Fibroblast of skin of back (primary cell): Measurements from ENCODE around the gene CLDN12. TPM values are rescaled to one million over a fixed set of nuclear protein-coding genes. Genes with fewer than 3 reads are reported as not detected.

Experiments used
- DNase-seq: peaks from one replicate; pipeline ENCODE4 v3.0.0-alpha.2; 2013
- polyA plus RNA-seq, 2 experiments: library from polyadenylated mRNA; unstranded; fragments of 120-200 nt; gene quantifications; one replicate each; pipeline ENCODE4 v1.2.1, GENCODE V29; 2013; ENCODE audit not compliant: insufficient read length in 2 of 2

Gene CLDN12
- 17.9 TPM for polyA plus RNA-seq (2013, experiment 1 of 2; ENCODE audit: insufficient read length)
- polyA plus RNA-seq (2013, experiment 2 of 2; ENCODE audit: insufficient read length), result 17.3 TPM

DNA sequence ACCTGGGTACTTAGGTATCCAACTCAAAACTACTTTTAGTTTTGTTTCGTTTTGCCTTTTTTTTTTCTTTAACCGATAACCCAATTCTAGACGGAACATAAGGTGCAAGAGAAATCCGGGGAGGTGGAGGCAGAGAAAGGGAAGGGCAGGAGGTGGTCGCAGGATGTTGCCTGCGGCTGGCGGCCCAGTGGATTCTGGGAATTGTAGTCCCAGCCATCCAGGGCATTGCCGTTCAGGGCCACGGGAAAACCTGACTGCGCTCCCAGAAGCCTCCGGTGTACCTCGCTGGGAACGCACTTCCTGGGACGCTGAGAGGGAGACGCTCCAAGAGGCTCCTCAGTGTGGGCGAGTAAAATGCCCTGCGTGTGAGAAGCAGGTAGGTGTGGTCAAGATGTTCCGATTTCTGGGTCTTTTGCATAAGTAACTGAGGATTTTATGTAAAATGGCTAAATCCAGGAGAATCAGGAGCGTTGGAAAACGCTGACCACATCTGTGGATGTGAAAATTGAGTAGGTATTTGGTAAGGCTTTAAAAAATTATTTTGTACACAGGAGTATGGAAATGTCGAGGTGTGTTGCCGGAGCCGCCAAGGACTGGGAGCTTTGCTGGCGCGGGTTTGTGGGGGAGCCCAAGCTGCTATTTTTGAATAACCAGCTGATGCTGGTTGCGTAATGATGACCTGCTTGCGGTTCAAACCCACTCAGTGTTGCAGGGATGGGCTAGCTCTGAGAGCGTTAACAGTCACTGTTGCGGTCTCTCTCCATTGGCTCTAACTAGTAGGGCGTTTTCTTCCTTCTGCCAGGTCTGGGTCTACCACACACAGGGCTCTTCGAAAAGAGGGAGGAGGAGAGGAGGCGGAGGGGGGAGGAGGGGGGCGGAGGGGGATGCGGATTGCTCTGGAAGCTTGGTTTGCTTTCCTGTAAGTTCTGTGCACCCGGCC lies at the start of gene CLDN12:
Gene CLDN12 (plus strand): TSS at position 288 of the 940 bp plus-strand sequence. CDS start 9,216 bp downstream, outside the sequence.
- DNase-seq, result peak; percentile 89

GRCh38 chr7:90383422-90383821 lies 19.8 kb upstream of the CLDN12 start:
- peak; percentile 88 for DNase-seq

GRCh38 chr7:90383861-90384260 lies 19.4 kb upstream of the CLDN12 start:
- DNase-seq, result peak; percentile 75

DNA sequence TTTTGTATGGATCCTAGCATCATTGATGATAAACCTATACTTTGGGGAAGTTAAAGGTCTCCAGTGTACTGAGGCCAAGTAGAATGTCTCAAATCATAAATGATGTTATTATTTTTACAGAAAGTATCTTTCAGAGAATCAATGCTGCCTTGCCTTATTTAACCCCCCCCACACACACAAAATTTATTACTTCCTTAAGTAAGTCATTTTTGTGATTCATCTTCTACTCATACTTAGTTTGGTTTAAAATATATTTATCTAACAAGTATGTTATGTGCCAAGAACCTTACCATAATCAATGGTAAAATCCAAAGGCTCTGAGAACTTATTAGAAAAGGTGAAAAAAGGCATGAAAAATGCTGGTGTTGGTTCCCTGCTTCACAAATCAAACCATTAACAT lies 18.8 kb upstream of the CLDN12 start:
- DNase-seq, result peak; percentile 54

GRCh38 chr7:90387470-90388240 lies 15.6 kb upstream of the CLDN12 start:
- peak; percentile 27 for DNase-seq

- no peak for DNase-seq
These were observed 12.3 kb upstream of the CLDN12 start for GRCh38 chr7:90390926-90391325.

DNA sequence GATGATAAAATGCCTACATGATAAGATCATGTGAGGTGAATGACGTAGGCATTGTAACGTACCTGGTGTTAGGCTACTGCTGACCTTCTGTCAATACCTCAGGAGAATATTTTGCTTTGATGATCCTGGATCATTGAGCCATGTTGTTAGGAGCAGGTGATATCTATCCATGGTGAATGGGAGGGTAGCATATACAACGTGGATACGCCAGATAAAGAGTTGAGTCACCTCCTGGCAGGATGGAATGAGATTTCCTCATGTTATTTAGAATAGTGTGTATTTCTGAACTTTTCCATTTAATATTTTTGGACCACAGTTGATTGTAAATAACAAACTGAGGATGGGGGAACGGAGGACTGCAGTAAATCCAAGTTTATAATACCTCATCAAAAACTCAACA lies 11.8 kb upstream of the CLDN12 start:
- no peak for DNase-seq

DNA sequence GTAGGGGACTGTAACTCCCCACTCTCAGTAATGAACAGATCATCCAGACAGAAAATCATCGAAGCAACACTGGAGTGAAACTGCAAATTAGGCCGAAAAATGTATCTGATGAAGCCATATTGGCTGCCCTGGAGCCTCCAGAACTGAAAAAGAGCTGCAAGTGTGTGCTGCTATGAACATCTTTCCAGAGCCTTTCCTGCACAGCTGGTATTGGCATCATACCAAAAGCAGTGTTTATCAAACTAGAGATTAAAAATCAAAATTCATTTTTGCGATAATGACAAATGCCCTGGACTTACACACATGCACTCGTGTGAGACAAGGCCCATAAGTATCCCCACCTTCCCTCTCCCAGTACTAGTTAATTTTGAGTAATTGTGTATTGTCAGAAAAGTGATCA lies 6.8 kb upstream of the CLDN12 start:
- DNase-seq, result no peak

- DNase-seq, result no peak
These were observed 1.3 kb upstream of the CLDN12 start for GRCh38 chr7:90401989-90402388.

GRCh38 chr7:90402785-90403173 lies 482 bp upstream of the CLDN12 start:
- DNase-seq, result no peak

- DNase-seq, result peak; percentile 46
These were observed 1.5 kb downstream of the CLDN12 start for GRCh38 chr7:90404777-90405176.

DNA sequence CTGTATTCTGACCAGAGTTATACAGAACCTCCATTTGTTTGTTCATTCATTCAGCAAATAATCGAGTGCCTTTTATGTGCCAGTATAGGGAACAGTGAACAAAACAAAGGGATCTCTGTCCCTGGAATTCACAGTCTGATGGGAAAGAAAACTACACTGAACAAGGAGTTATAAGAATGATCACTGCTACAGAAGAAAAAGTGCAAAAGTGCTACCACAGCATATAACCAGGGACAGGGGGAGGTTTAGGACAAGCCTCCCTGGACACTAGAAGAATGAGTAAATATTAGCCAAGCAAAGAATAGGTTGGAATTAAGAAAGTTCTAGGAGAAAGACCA lies 4.2 kb downstream of the CLDN12 start:
- no peak for DNase-seq

DNA sequence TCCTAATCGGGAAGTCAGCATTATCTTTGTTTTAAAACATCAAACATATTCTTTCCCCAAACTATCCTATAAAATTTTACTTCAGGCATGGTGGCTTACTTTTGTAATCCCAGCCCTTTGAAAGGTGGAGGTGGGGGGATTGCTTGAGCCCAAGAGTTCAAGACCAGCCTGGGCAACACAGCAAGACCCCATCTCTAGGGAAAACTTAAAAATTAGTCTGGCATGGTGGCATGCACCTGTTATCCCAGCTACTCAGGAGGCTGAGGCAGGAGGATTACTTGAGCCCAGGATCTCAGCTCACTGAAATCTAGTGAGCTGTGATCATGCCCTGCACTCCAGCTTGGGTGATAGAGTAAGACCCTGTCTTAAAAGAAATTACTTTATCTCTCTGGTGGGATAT lies 4.9 kb downstream of the CLDN12 start:
- DNase-seq, result no peak

GRCh38 chr7:90409667-90410066 lies 6.4 kb downstream of the CLDN12 start:
- no peak for DNase-seq

DNA sequence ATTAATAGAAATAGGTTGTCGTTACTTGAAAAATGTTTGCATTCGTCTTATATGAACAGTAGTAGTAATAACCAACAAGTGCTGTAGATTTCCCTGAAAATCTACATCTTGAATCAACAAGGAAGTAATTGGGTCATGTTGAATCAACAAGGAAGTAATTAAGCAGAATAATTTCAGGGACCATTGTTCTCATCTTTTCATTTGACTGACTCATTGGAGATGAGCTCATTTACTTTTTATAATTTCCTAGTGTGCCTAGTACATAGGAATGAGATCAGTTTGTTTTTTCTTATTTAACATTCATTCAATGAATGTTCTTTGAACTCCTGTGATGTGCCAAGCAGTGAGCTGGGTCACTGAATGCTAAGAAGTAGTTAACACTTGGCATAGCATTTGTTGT lies 8.2 kb downstream of the CLDN12 start:
- no peak for DNase-seq

GRCh38 chr7:90412458-90413184 lies 9.4 kb downstream of the CLDN12 start:
- DNase-seq, result peak; percentile 7

DNA sequence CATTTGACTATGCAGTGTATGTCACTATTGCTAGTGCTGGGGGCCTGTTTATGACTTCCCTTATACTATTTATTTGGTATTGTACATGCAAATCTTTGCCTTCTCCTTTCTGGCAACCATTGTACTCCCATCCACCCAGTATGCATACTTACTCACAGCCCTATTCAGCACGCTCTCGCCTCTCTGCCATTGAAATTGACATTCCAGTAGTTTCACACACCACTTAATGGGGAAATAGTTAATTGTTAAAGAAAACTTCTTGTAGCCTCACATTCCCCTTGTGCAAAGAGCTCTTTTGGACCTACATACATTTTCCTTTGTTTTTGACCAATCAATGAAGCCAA lies 9.9 kb downstream of the CLDN12 start:
- DNase-seq, result no peak

- no peak for DNase-seq
These were observed 18.4 kb downstream of the CLDN12 start for GRCh38 chr7:90421651-90422050.

- no peak for DNase-seq
These were observed 21.5 kb downstream of the CLDN12 start for GRCh38 chr7:90424720-90425119.

DNA sequence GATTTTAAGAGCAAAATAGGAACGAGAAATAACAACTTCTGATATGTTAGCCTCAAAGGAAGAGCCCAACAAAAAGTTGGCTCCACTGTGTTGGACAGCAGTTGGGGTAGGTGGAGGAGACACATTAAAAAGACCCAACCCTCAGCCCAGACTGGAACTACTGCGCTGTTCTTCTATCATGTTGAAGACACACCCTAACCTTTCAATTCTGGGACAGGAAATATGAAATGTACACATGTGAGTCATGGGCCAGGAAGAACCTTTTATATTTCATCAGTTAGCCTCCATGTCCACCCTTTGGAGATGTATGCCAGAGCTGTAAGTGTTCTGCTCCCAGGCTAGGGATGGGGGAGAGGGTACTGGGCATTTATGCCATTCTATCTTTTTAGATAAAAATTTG lies 22.1 kb downstream of the CLDN12 start:
- DNase-seq, result peak; percentile 6

DNA sequence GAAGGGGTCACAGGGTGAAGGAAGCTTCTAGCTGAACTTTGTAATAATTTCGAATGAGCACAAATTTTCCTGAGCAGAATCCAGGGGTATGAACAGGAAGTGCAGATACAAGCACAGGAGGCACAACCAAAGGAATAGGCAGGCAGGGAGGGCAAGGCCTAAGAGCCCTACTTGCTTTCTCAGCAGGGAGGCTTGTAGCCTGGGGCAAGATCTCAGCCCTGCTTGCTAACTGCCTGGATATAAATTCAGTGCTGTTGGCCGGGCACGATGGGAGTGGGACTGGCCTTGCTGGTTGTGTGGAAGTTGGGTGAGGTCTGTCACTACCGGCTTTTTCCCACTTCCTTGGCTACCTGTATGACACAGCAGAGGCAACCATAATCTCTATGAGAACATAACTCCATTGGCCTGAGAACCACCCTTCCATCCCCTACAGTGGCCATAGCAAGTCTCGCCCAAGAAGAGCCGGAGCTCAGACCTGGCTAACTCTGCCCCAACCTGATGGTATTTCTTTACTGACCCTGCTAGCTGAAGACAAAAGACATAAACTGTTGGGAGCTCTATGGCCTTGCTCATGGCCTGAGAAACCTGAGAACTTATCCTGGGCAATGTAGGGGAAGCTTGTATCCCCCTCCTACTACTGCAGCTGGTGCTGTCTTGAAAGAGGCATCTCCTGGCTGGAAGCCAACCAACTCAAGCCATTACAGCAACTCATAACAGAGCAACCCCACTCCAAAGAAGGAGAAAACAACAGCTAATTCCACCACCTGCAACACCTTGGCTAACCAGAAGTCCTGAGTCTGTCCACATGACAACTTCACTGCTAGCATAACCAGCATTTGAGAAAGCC lies 27.6 kb downstream of the CLDN12 start:
- no peak for DNase-seq

DNA sequence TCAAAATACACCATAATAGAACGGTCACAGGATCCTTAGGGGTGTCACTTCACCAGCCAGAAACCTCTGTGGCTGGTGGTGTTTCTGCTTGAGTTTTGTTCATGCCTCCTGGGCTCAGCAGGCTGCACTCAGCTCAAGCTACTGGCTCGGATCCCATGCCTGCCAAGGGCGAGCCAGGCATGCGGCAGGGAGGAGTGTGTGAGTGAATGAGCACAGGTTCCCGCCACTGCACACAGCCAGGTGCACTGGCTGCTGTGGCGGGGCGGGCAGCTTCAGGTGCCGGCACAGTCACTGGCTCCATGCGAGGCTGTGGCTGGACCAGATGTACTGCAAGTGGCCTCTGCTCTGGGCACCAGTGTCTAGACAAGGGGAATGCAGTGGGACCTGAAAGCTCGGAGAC lies 29.5 kb downstream of the CLDN12 start:
- no peak for DNase-seq
